Loucy (cell line): ENCODE measurements around the gene CFAP54.

ENCODE experiments used
- H2AFZ ChIP-seq: fragments of 200-600 bp; sonication (generic); 2 replicates; pipeline ENCODE4 v1.6.0; 2016; ENCODE audit warnings: antibody characterized with exemption, mild to moderate bottlenecking, low read length, moderate library complexity
- H3F3A ChIP-seq: fragments of 200-600 bp; 2 replicates; pipeline ENCODE4 v1.6.0; 2016; ENCODE audit warnings: antibody characterized with exemption, low read depth, mild to moderate bottlenecking
- H3K27me3 ChIP-seq: fragments of 200-600 bp; sonication (generic); 2 replicates; pipeline ENCODE4 v1.6.1; 2014; ENCODE audit warnings: low read length, mild to moderate bottlenecking; ENCODE audit not compliant: insufficient read depth, poor library complexity, severe bottlenecking
- H3K36me3 ChIP-seq: fragments of 200-600 bp; sonication (generic); 2 replicates; pipeline ENCODE4 v1.6.1; 2016; ENCODE audit warnings: low read length; ENCODE audit not compliant: insufficient read depth
- H3K4me1 ChIP-seq: fragments of 200-600 bp; sonication (generic); 2 replicates; pipeline ENCODE4 v1.5.1; 2014; ENCODE audit warnings: low read length, mild to moderate bottlenecking; ENCODE audit not compliant: insufficient read depth, poor library complexity, severe bottlenecking
- H3K4me2 ChIP-seq: fragments of 200-600 bp; sonication (generic); 2 replicates; pipeline ENCODE4 v1.6.0; 2014; ENCODE audit warnings: antibody characterized with exemption, low read length, low read depth, mild to moderate bottlenecking; ENCODE audit not compliant: poor library complexity, severe bottlenecking
- H3K4me3 ChIP-seq: fragments of 200-600 bp; sonication (generic); 2 replicates; pipeline ENCODE4 v1.5.1; 2014; ENCODE audit warnings: low read length, mild to moderate bottlenecking, mixed read lengths; ENCODE audit not compliant: poor library complexity, severe bottlenecking
- H3K79me2 ChIP-seq: fragments of 200-600 bp; sonication (generic); 2 replicates; pipeline ENCODE4 v1.6.1; 2014; ENCODE audit warnings: low read length; ENCODE audit not compliant: insufficient read depth
- H3K9ac ChIP-seq: fragments of 200-600 bp; sonication (generic); 2 replicates; pipeline ENCODE4 v1.6.0; 2014; ENCODE audit warnings: mild to moderate bottlenecking, low read depth, low read length, moderate library complexity; ENCODE audit not compliant: poor library complexity, severe bottlenecking
- H3K9me2 ChIP-seq: fragments of 200-600 bp; sonication (generic); replicated peaks from 2 replicates; pipeline ENCODE4 v1.6.1; 2016; ENCODE audit warnings: low read depth, low read length, mixed read lengths
- H3K9me3 ChIP-seq: fragments of 200-600 bp; sonication (generic); 2 replicates; pipeline ENCODE4 v1.6.1; 2014; ENCODE audit warnings: mild to moderate bottlenecking, antibody characterized with exemption, low read length, low read depth; ENCODE audit not compliant: insufficient read depth
- H4K20me1 ChIP-seq: fragments of 200-600 bp; sonication (generic); 2 replicates; pipeline ENCODE4 v1.6.0; 2014; ENCODE audit warnings: antibody characterized with exemption, low read length, mild to moderate bottlenecking; ENCODE audit not compliant: insufficient read depth, poor library complexity, severe bottlenecking
- CTCF ChIP-seq: fragments of 200-600 bp; sonication (generic); conservative IDR thresholded peaks from 2 replicates; pipeline ENCODE4 v1.5.1; 2014; ENCODE audit warnings: mild to moderate bottlenecking, antibody characterized with exemption, low read length
- EZH2phosphoT487 ChIP-seq: fragments of 200-600 bp; IDR thresholded peaks from 2 replicates; pipeline ENCODE4 v1.6.1; 2018; ENCODE audit warnings: antibody characterized with exemption, mild to moderate bottlenecking, moderate library complexity, borderline replicate concordance

Gene CFAP54

GRCh38 chr12:96858162-96858561 is 368.8 kb downstream of the CFAP54 start:
- no peaks in the 10 kb centered on the region for H3F3A ChIP-seq
- H3K9me3 ChIP-seq = no peaks in the 10 kb centered on the region
- no peak overlapping the region for H3K4me3 ChIP-seq
- no peaks in the 10 kb centered on the region for H3K4me1 ChIP-seq
- H3K4me2 ChIP-seq = no peak overlapping the region
- no peaks in the 10 kb centered on the region for H3K36me3 ChIP-seq
- no peaks in the 10 kb centered on the region for H4K20me1 ChIP-seq
- H3K79me2 ChIP-seq = no peaks in the 10 kb centered on the region
- no peak for TF ChIP-seq CTCF
- TF ChIP-seq EZH2phosphoT487 = no peak
- H2AFZ ChIP-seq = no peak overlapping the region
- no peaks in the 10 kb centered on the region for H3K9me2 ChIP-seq
- no peaks in the 10 kb centered on the region for H3K27me3 ChIP-seq
- H3K9ac ChIP-seq = no peak overlapping the region

GRCh38 chr12:96861656-96862055 is 372.3 kb downstream of the CFAP54 start:
- no peaks in the 10 kb centered on the region for H3K36me3 ChIP-seq
- H3K4me2 ChIP-seq = no peak overlapping the region
- no peaks in the 10 kb centered on the region for H3K79me2 ChIP-seq
- no peaks in the 10 kb centered on the region for H3K27me3 ChIP-seq
- H3K9me2 ChIP-seq = no peaks in the 10 kb centered on the region
- no peak for TF ChIP-seq EZH2phosphoT487
- no peak for TF ChIP-seq CTCF
- no peaks in the 10 kb centered on the region for H3F3A ChIP-seq
- H3K9me3 ChIP-seq = no peaks in the 10 kb centered on the region
- no peaks in the 10 kb centered on the region for H4K20me1 ChIP-seq
- no peaks in the 10 kb centered on the region for H3K4me1 ChIP-seq
- no peak overlapping the region for H3K4me3 ChIP-seq
- no peak overlapping the region for H2AFZ ChIP-seq
- no peak overlapping the region for H3K9ac ChIP-seq

- Histone ChIP-seq H3K9me2 (no peaks in the 10 kb centered on the region), H3K9me3 (no peaks in the 10 kb centered on the region), H2AFZ (no peak overlapping the region), H4K20me1 (no peaks in the 10 kb centered on the region), H3K9ac (no peak overlapping the region), H3K27me3 (no peaks in the 10 kb centered on the region), H3K4me3 (no peak overlapping the region), H3K36me3 (no peaks in the 10 kb centered on the region), H3K4me2 (no peak overlapping the region), H3F3A (no peaks in the 10 kb centered on the region), H3K79me2 (no peaks in the 10 kb centered on the region), H3K4me1 (no peaks in the 10 kb centered on the region)
- TF ChIP-seq EZH2phosphoT487 = no peak
- no peak for TF ChIP-seq CTCF
Measured at GRCh38 chr12:96862326-96862725, 372.9 kb downstream of the CFAP54 start.
